Measurements from ENCODE around the gene BEAN1. TPM values are rescaled to one million over a fixed set of nuclear protein-coding genes. Genes with fewer than 3 reads are reported as not detected.

Gene BEAN1
- total and polyA plus RNA-seq, 12 donors = 0.26 to 9.6 (median 2.0) TPM

- Histone ChIP-seq H3K36me3 (no peaks in the 10 kb centered on the region), H3K27ac (no peak overlapping the region), H3K27me3 (no peaks in the 10 kb centered on the region), H3K4me3 (no peak overlapping the region), H3K4me1 (peaks cover 0 to 9% (median 5%) of the 10 kb centered on the region in 9 donors), H3K9me3 (peaks cover 0 to 10% (median 0%) of the 10 kb centered on the region in 11 donors)
- intact Hi-C loops (cut with DNase I) = no loop called here
- no peak for DNase-seq
- 46 to 55% methylated on average over 2 of the region's 2 CpGs for WGBS, 2 donors
- ATAC-seq = no peak
- TF ChIP-seq CTCF (IDR thresholded peaks at IDR 0.05) = no peak
Measured at GRCh38 chr16:66470556-66470955, 43.5 kb downstream of the BEAN1 start.

GRCh38 chr16:66471264-66471663, 44.2 kb downstream of the BEAN1 start:
- 91 to 95% methylated on average over 10 of the region's 10 CpGs for whole genome bisulfite sequencing, 2 donors
- intact Hi-C loops (cut with DNase I) = no loop called here

GRCh38 chr16:66471716-66472393, 44.8 kb downstream of the BEAN1 start:
- Histone ChIP-seq H3K27ac (no peak overlapping the region), H3K4me3 (no peak overlapping the region), H3K36me3 (no peaks in the 10 kb centered on the region), H3K27me3 (no peaks in the 10 kb centered on the region), H3K4me1 (peaks cover 0 to 9% (median 5%) of the 10 kb centered on the region in 9 donors), H3K9me3 (no peaks in the 10 kb centered on the region)
- ATAC-seq (no peak), DNase-seq (no peak)
- TF ChIP-seq CTCF (IDR thresholded peaks at IDR 0.05) = no peak
- intact Hi-C loops (cut with DNase I) = no loop called here
- 90 to 94% methylated on average over 10 of the region's 10 CpGs for WGBS, 2 donors

More at GRCh38 chr16:66471264-66471663, 44.2 kb downstream of the BEAN1 start:
- no peaks in the 10 kb centered on the region for H3K27me3 ChIP-seq
- H3K36me3 ChIP-seq = no peaks in the 10 kb centered on the region
- ATAC-seq (no peak), DNase-seq (no peak)
- no peak for TF ChIP-seq CTCF (IDR thresholded peaks at IDR 0.05)
- no peak overlapping the region for H3K27ac ChIP-seq
- peaks cover 0 to 5% (median 0%) of the 10 kb centered on the region in 11 donors for H3K9me3 ChIP-seq
- no peak overlapping the region for H3K4me3 ChIP-seq
- H3K4me1 ChIP-seq = peaks cover 0 to 9% (median 5%) of the 10 kb centered on the region in 9 donors

DNA sequence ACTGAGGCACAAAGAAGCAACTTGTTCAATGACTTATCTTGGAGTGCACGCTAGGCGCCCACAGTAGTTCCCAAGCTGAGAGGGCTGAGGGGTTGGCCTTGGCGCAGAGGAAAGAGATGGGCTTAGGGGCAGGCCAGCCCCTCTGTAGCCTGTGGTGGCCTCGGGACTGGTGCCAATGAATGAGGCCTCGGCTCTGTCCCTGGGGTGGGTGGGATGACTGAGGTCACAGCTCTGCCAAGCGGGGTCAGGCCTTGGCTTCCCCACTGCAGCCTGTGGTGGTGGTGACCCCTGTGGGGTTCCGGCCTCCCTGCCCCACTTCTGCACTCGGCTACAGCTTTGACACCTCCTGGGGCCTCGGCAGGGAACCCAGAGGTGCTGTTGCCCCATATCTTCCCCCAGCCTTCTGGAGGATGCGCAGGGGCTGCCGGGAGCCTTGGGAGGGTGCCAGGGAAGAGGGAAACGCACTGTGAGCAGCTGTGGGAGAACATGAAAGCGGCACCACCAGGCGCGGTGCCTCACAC, 46.0 kb downstream of the BEAN1 start:
- no peak for TF ChIP-seq CTCF (IDR thresholded peaks at IDR 0.05)
- H3K4me3 ChIP-seq = no peak overlapping the region
- DNase-seq (no peak), ATAC-seq (no peak)
- intact Hi-C loops (cut with DNase I) = no loop called here
- 86 to 87% methylated on average over 15 of the region's 15 CpGs for WGBS, 2 donors
- no peaks in the 10 kb centered on the region for H3K36me3 ChIP-seq
- peaks cover 0 to 4% (median 0%) of the 10 kb centered on the region in 7 donors for H3K27me3 ChIP-seq
- H3K9me3 ChIP-seq = no peaks in the 10 kb centered on the region
- H3K27ac ChIP-seq = no peak overlapping the region
- H3K4me1 ChIP-seq = peaks cover 0 to 11% (median 5%) of the 10 kb centered on the region in 9 donors

Data from heart right ventricle (tissue), 16 donors.